Measurements from ENCODE around the gene IQSEC3.
"Not testable (repeated sequence)": the region's sequence is repeated elsewhere in the genome, so short reads cannot be mapped to it uniquely, and the experiment has no call there.

IQSEC3 gene

DNA sequence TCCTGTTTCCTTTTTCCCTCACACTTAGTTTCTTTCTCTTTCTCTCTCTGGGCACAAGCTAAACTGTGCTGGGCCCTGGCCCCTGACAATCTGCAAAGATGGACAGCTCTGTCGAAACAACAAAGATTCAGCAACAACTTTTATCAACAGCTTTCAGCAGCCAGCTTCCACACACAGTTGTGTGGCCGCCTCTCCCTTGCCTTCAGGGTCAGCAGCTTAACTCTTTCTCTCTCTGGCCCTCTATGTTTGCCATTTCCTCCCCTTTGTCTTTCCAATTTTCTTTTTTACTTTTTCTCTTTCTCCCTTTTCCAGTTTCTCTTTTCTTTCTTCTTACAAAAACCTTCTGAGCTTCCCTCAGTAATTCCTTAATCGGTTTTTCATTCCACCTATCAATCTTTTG lies 43.3 kb downstream of the IQSEC3 start:
- no peak for DNase-seq (ENCODE audit: low read depth, low spot score)

DNA sequence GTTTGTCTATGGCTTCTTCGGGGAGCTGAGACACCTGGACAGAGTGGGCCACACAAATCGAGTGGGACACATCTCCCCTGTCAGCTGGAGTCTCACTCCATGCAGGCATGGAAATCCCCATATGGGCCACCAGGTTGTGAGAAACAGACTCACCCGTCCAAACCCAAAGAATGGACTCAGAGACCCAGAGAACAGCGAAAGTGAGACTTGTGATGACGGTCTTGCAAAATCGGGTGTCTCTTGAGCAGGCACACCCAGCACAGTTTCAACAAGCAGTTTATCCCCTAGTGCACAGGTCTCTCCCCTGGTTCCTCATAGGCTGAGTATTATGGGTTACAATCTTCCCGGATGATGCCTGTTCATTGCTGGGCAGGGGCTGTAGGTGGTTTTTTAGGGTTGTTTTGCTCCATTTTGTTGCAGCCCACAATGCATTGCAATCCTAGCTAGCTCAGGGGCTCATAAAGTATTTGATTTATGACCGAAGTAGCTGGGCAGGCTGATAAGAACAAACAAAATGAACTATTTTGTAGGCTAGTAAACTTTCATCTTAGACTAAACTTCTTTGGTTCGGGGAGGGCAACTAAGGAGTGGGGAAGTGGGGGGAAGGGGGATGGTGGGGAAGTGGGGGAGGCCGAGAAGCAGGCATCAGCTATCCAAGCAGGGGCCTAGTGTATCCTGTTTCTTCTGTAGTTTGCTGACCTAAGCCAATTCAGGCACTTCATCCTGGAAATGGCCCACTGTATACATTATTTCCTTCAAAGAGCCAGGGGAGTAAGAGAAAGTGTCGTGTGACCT lies 45.3 kb downstream of the IQSEC3 start:
- no peak for DNase-seq (ENCODE audit: low read depth, low spot score)

DNA sequence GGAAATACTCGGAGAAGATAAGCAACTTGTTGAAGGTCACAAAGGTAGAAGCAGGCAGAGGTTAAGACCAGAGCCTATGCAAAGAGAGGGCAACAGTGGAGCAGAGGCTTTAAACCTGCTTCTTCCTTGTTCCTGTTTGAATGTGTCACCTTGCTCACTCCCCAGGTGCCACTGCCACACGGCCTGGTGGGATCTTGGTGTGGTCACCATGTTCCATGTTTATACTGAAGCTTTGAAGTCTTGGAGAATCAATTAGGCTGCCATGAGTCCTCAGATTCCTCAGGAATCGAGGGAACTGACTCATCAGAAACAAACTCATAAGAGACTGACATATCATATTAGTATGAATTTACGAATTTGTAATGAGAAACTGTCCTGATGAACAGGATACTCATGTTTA lies 46.8 kb downstream of the IQSEC3 start:
- DNase-seq (ENCODE audit: low read depth, low spot score): no peak

DNA sequence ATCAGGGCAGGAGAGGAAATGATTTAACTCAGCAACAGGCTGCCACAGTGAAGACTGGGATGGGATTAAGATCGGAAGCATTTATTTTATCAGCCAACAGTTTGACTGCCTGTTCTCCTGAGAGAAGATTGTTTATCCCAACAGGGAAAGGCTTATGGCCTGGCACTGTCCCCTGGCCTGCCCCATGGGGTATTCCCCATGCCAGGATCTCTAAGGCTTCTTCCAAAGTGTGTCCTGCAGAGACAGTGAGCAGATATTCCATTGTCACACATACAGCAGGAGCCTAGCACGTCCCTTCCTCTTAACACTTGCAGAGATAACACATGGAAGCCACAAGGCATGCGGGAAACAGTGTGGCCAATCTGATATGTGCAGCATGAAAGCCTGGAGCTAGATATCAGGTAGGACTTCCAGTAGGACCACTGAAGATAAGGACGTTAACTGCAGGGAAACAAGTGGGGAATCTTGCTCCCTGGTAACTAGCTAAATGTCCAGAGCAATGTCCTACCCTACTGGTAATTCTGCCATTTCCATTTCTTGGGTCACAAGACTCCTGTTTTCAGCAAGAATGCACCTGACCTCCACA lies 48.2 kb downstream of the IQSEC3 start:
- no peak for DNase-seq (ENCODE audit: low read depth, low spot score)

DNA sequence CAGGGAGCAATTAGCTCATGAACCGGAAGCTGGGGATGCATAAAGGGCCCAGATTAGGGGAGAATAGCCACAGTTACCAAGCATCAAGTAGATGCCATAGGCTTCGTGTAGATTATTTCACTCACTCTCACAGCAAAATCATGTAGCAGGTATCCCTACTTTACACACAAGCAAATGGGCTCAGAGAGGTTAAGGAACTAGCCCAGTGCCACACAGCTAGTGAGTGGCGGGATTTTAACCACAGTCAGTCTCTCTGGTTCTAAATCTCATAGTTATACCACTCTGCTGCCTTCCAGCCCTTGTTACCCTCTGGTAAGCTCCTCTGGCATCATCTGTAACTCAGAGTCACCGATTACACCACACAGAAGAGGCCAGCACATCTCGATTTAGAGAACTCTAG lies 49.0 kb downstream of the IQSEC3 start:
- no peak for DNase-seq (ENCODE audit: low read depth, low spot score)

DNA sequence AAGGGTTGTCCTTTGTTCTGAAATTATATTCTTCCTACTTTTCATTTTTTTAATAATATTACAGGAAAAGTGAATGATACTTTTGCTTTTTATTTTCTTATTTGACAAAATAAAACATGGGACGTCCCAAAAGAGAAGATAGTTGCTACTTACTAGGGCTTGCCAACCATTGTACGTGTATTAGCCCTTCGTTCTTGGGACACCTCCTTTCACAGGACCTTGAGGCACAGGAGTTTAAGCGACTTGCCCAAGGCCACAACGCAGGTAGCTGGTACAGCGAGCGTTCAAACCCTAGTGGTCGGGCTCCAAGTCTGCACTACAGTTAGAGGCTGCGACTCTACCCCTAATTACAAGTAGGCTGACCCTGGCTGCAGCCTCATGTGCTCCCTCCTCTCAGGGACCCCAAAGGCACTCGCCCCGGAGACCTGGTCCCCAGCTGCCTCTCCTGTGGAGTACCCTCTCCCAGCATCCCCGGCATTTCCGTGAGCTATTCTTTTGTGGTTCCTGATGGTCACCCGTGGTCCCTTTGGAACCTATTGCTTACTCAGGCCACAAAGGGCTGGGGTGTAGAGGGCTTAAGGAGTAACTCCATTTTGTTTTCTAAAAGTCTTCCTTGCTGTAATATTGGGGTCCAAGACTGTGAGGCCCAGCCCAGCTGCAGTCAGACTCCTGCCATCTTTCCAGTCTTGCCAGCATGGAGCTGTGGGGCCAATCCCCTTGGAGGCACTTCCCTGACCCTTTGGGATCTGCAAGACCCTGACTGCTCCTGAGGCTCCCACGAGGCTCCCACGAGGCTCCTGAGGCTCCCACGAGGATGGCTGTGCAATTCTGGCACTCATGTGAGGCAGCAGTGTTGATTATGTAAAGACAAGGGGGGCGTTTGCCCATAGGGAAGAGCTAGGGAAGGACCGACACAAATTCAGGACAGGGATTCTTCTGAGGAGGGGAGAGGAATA lies 49.7 kb downstream of the IQSEC3 start:
- no peak for DNase-seq (ENCODE audit: low read depth, low spot score)

DNA sequence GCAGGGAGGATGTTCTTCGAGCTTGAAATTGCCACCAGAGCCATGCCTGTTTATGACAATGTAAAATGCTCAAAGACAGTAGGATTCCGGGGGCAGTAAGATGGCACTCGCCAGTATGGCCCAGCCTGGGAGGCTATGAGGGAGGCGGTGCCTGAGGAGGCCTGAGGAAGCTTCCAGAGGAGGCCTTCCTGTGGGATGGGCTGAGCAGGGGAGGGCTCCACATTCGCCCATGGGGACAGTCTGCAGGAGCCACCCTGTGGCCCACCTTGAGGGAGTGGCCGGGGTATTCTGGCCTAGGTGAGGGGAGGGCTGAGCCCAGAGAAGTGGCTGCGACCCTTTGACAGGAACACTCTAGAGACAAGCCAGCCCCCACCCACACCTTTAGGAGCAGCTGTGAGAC lies 50.7 kb downstream of the IQSEC3 start:
- DNase-seq (ENCODE audit: low read depth, low spot score): no peak

DNA sequence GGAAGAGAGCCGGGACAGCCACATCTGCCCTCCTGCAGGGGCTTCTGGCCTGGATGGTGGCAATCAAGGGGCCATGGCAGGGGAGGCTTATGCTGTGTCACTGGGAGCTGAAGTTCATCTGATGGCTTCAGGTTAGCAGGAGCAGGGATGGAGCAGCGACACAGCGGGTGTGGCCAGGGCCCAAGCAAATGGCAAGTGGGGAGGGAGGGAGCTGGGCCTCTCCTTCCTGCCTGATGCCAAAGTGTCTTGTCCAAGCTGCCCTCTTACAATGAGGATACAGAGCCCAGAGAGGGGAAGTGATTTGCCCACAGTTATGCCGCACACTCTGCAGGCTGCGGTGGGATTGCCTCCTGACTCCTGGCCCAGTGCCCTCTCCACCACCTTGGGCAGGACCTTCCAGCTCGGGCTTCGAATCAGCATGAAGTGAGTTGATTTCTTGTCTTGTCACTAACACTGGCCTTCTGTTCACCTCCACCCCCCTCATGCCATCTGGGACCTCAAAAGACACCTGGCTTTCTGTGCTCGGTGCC lies 51.3 kb downstream of the IQSEC3 start:
- no peak for DNase-seq (ENCODE audit: low read depth, low spot score)

DNA sequence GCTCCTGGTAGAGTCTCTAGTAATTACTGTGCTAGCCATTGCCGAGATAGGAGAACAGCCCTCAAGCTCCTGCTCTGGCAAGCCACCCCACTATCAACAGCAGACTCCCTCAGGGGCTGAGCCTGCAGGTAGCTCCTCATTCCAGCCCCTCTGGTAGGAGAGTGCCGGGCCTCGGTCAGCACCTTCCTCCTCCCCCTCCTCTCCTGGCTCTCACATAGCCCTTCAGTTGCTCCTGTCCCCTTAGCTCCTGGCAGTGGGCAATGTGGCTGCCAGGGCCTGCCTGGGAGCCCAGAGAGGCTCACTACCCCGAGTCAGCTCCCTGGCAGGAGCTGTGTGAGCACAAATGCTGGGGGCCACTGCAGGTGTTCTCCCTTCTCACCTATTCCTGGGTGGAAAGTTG lies 52.0 kb downstream of the IQSEC3 start:
- no peak for DNase-seq (ENCODE audit: low read depth, low spot score)

DNA sequence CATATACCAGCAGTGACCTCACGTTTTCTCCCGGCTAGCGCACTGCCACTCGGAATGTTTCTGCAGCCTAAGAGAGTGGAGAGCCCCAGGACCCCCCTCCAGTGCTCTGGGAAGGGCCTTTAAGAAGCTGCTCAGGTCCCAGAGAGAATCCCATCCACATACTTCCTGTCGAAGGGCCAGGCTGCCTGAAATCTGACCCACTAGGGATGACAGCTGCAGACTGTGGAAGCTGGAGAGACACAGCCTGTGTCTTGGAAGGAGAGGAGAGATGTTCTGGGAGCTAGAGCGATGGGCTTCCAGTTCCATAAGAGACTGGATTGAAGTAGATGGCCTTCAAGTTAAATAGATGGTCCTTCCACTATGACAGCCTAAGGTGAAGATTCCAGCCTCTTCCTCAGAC lies 54.4 kb downstream of the IQSEC3 start:
- no peak for DNase-seq (ENCODE audit: low read depth, low spot score)

DNA sequence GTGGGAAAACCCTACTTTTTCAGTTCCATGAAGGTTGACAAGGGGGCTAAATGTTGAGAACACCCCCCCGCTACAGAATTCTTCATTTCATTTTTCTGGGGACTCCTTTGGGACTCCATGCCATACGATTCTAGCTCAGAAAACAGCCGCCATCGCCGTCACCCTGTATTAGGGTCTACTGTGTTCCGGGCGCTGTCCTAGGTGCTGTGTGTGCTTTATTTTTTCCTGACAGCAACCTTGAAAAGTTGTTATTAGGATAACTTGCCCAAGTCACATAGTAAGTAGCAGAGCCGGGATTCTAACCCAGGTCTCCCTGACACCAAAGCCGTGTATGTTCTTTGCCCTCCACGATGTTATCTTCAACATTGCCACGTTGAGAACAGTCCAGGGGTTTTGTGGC lies 55.1 kb downstream of the IQSEC3 start:
- DNase-seq (ENCODE audit: low read depth, low spot score): no peak

DNA sequence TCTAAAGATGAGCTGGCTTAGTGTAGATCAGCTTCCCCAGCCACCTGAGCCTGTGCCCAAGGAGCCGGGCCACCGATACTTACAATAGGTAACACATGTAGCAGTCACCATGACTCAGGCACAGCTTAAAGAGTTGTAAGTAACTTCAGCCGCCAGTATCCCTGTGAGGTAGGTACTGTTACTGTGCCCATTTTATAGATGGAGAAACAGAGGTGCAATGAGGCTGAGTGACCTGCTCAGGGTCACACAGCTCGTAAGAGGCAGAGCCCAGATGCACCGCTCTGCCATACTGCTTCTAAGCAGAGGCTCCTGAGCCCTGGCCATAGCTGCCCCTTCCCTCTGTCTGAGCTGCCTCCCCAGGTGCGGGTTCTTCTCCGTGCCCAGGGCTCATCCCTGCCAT lies 58.5 kb downstream of the IQSEC3 start:
- no peak for DNase-seq (ENCODE audit: low read depth, low spot score)

DNA sequence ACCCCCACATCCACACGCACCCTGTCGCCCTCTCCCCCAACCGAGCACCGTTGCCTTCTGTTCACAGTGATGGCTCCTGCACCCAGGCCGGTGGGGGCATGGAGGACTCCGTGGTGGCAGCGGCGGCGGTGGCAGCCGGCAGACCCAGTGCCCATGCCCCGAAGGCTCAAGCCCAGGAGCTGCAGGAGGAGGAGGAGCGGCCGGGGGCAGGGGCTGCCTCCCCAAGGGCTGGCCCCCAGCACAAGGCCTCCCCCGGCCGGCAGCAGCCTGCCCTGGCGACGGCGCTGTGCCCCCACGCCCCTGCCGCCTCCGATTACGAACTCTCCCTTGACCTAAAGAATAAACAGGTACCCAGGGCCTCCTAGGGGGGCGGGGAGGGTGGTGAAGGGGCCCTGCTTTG lies 59.0 kb downstream of the IQSEC3 start:
- no peak for DNase-seq (ENCODE audit: low read depth, low spot score)

DNA sequence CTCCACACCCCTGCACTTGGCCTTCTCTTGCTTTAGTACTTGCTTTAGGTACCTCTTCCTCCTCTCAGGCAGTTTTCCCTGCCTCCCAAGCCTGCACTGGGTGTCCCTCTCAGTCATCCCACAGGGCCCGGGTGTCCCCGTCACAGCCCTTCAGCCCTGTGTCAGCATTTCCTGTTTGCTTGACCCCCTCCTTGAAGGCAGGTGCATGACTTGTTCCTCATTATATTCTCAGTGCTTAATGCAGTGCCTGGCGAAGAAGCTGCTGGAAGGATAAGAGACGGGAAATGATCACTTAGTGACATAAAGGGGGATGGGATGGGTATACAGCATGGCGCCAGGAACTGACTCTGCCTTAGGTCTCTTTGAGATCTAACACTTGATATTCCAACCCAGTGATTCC lies 61.5 kb downstream of the IQSEC3 start:
- DNase-seq (ENCODE audit: low read depth, low spot score): no peak

DNA sequence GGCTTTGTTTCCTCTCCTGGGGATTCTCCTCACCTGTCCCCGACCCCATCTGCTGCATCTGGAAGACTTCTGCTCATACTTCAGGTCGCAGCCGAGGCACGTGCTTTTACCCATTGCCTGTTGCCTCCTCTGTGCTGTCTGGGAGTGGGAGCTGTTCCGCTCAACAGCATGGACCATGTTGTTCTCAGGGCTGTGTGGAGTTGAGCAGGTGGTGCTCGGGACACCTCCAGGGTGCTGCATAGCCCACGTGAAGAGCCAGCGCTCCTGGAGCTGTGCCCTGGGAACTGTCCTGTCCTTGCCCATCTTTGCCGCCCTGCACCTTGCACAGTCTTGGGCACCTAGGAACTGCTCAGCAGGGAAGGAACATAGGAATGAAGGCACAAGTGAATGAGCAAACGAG lies 62.4 kb downstream of the IQSEC3 start:
- DNase-seq (ENCODE audit: low read depth, low spot score): no peak

DNA sequence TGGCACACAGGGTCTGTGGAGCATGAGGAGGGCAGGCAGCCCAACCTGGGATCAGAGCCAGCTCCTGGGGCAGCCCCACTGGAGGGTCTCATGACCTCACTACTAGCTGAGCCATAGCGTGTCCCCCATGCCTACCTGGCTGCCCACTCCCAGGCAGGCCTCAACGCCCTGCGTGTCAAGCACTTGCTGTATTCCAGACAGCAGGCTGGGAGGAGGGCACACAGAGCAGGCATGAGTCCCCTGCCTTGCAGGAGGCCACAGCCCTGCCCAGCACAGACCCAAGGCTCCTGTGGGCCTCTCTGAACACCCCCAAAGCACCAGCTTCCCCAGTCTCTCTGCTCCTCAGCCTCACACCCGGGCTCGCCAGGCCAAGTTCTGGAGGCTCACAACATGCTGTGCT lies 64.0 kb downstream of the IQSEC3 start:
- DNase-seq (ENCODE audit: low read depth, low spot score): no peak

DNA sequence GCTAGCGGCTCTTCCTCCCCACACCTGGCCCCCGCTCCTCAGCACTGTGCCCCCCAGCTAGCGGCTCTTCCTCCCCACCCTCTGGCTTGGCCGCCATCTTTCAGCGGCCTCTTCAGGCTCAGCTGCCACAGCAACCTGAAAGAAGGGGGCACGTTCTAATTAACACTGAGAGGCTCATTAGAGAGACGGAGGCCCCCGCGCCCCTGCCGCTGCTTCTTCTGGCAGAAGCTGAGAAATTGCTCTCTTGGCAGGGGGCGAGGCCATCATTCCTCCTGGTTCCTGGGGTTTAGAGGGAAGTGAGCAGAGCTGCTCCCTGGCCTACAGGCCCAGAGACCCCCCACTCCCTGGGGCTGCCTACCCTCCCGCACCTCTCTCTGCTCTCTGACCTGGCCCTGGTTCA lies 64.4 kb downstream of the IQSEC3 start:
- DNase-seq (ENCODE audit: low read depth, low spot score): no peak

DNA sequence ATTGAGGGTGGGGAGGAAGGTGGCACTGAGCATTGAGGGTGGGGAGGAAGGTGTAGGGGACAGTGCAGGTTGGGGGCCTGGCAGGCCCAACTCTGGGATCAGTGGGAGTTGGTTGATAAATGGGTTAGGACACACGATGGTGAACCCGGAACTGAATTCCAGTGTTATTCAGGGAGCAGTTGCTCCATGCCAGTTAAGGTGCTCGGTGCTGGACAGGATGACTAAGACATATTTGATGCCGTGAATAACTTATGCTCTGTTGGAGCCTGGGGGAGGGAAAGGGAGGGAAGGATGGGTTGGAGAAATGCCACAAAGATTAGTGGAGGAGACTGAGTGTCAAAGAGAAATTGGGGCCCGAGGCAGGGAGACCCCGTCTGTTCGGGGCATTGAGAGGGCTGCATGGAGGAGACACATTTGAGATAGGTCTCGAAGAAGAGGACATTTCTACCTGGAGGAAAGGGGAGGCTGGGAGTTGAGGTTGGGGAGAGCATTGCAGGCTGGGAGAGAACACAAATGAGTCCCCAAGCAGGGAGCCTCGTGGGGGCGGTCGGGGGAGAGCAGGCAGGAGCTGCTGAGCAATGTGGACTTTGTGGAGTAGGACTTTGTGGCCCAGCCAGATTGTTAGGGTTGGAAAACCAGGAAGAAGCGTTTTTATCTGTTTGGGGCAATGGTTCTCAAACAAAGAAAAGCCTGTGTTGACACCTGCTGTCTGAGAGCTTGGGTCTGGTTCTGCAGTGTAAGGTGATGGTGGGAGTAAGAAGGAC lies 65.3 kb downstream of the IQSEC3 start:
- DNase-seq (ENCODE audit: low read depth, low spot score): no peak

DNA sequence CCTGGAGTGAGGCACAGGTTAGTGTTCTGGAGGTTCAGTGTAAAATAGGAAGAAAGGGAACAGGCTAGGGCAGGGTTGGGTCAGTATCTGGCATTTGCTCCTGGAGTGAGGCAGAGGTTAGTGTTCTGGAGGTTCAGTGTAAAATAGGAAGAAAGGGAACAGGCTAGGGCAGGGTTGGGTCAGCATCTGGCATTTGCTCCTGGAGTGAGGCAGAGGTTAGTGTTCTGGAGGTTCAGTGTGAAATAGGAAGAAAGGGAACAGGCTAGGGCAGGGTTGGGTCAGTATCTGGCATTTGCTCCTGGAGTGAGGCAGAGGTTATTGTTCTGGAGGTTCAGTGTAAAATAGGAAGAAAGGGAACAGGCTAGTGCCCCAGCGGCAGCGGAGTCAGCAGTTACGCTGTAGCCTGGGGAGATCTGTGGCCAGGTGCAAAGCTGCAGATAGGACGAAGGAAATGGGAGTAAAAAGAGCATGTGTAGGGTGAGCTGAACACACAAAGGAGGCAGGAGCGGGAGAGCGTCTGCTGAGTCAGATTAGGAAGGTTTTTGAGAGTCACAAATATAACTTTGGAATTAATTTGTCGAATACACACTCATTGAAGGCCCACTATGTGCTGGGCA lies 67.2 kb downstream of the IQSEC3 start:
- DNase-seq (ENCODE audit: low read depth, low spot score): not testable (repeated sequence)

DNA sequence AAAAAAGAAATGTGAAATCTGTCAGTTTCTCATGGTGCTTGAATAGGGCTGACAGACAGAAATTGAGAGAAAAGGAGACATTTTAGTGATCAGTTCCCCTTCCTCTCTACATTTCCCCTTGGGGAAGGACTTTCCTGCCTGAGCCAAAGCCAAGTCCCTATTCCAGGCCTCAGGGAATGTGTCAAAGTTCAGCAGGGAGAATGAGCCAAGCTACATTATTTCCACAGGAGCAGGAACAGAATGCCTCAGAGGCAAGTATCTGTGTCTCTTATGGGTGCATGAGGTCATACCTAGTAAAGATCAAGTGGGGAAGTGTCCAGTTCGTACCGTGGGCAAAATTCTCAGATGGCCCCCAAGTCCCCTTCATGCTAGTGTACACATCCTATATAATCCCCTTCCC lies 68.6 kb downstream of the IQSEC3 start:
- no peak for DNase-seq (ENCODE audit: low read depth, low spot score)
